HG03571 (cell line): Measurements from ENCODE around the gene ADD1.
A peak's percentile ranks its signal among the peaks of the same experiment; 100 is the strongest.

Experiments used
- ATAC-seq: cut with Tn5 transposase; IDR thresholded peaks from one replicate; pipeline ENCODE4 v1.9.1; 2021; ENCODE audit not compliant: unreplicated experiment

The ADD1 gene

GRCh38 chr4:2961811-2962441, 118.3 kb downstream of the ADD1 start:
- no peak for ATAC-seq

DNA sequence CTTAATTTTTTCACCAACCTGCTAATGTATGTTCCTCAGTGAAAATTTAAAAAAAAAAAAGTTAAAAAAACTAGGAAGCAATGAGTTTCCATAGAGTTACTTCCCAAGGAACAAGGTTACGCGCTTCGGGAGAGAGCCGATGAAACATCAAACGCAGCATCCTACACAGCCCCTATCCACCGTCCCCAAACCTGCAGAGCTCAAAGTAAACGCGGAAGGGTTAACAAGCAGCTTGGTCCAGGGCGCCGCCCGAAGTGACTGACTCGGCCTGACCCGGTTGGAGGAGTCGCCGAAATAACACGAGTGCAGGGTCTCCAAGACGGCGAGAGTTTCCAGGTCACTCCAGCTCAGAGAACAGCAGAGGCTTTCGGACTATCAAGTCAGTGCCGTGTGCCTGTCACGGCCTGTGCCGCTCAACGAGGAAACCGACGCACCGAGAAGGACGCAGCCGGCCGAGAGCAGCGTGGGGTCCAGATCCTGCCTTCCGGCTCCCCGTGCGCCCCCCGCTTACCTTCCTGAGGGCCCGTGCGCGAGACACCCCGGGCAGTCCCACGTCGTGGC, 119.0 kb downstream of the ADD1 start:
- ATAC-seq = peak; percentile 20

DNA sequence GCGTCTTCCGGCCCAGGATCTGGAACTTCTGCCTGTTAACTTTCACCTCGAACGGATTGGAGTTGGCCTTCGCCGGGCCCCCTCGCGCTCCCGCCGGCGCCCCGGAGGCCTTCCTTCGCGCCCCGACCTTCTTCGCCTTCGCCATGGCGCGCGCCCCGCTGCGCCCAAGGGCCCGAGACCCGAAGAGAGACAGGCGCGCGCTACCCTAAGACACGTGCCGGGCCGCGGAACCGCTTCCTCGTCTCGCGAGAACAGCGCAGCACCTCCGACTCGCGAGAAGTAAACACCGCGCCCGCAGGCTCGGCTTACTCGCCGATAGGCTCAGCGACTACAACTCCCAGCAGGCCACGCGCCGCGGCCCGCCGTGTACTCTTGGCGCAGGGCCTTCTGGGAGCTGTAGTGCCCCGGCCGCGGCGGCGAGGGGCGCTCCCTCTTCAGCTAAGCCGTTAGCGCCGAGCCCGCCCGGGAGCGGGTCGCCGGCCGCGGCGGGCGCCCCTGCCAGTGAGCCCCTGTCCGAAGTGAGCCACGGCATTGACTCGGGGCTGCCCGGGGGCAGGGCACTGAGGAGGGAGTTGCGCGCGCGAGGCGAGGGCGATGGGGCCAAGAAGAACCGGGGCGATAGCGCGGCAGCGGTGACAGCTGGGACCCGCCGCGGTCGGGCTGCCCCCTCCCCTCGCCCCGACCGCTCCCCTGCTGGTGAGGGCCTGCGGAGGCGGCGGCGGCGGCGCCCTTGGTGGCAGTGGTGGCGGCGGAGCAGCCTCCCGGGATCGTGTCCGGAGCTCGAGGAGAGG, 119.7 kb downstream of the ADD1 start, which contains the start of the genes GRK4 and NOP14:
GRK4 (plus strand) TSS at position 397 of the 791 bp plus-strand sequence. CDS start 500 bp downstream, outside the sequence.
NOP14 (minus strand) TSS at position 232 of the 791 bp plus-strand sequence; CDS start at position 145, 87 bp downstream.
- peak; percentile 86 for ATAC-seq

- ATAC-seq = no peak
These were observed 120.4 kb downstream of the ADD1 start for GRCh38 chr4:2963966-2964471.

GRCh38 chr4:2964706-2965258, 121.1 kb downstream of the ADD1 start:
- no peak for ATAC-seq

DNA sequence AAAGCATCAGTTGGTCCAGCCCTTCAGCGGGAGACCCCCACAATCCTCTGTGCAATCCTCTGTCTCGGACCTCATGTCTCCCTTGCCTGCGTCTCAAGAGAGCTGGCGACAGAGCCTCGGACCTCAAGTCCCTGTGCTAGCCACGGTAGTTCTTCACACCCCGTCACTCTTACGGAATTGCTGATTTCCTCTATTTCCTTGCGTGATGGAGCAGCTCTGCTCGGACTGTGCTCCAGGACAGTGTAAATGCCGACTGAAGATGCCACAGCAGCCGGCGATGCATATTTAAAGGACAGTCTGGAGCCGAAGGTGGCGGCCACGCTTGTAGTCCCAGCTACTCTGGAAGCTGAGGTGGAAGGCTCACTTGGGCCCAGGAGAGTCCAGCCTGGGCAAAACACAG, 121.6 kb downstream of the ADD1 start:
- ATAC-seq = no peak

- no peak for ATAC-seq
These were observed 124.7 kb downstream of the ADD1 start for GRCh38 chr4:2968381-2968780.

DNA sequence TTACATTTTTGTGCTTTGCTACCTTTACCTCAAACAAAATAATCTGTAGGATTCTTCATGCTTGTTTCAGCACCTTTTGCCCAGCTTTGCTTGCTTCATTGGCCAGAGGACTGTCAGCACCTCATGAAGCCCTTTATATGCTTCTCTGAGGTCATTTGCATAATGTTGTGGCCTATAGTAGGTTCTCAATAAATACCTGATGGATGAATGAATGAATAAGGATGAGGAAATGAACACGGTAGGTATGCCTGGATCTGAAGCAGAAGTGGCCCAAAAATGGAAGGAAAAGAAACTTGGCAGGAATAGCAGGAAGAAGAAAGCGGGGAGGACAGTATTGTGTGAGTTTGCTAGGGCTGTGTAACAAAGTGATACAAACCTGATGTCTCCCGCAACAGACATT, 127.6 kb downstream of the ADD1 start:
- no peak for ATAC-seq

GRCh38 chr4:2977211-2978088, 133.8 kb downstream of the ADD1 start:
- no peak for ATAC-seq
